Measurements from ENCODE around the gene TTC17.
"Not testable (repeated sequence)": the region's sequence is repeated elsewhere in the genome, so short reads cannot be mapped to it uniquely, and the experiment has no call there.

Gene TTC17

GRCh38 chr11:43462359-43462758 lies 103.6 kb downstream of the TTC17 start:
- no peak for DNase-seq

GRCh38 chr11:43467958-43468357 lies 109.2 kb downstream of the TTC17 start:
- no peak for DNase-seq

GRCh38 chr11:43477491-43477890 lies 118.8 kb downstream of the TTC17 start:
- not testable (repeated sequence) for DNase-seq

GRCh38 chr11:43486141-43486540 lies 127.4 kb downstream of the TTC17 start:
- no peak for DNase-seq

- no peak for DNase-seq
These were observed 131.2 kb downstream of the TTC17 start for GRCh38 chr11:43489869-43490465.

- no peak for DNase-seq
These were observed 134.0 kb downstream of the TTC17 start for GRCh38 chr11:43492701-43493100.

- DNase-seq: no peak
These were observed 134.7 kb downstream of the TTC17 start for GRCh38 chr11:43493431-43493830.

GRCh38 chr11:43497144-43497543 lies 138.4 kb downstream of the TTC17 start:
- DNase-seq: no peak

- DNase-seq: no peak
These were observed 139.8 kb downstream of the TTC17 start for GRCh38 chr11:43498561-43498960.

GRCh38 chr11:43503417-43503816 lies 144.7 kb downstream of the TTC17 start:
- DNase-seq: no peak

GRCh38 chr11:43504316-43504950 lies 145.7 kb downstream of the TTC17 start:
- no peak for DNase-seq

GRCh38 chr11:43505171-43505570 lies 146.5 kb downstream of the TTC17 start:
- DNase-seq: no peak

GRCh38 chr11:43507171-43507570 lies 148.5 kb downstream of the TTC17 start:
- DNase-seq: no peak

GRCh38 chr11:43508511-43508918 lies 149.8 kb downstream of the TTC17 start:
- no peak for DNase-seq

GRCh38 chr11:43511959-43512358 lies 153.2 kb downstream of the TTC17 start:
- no peak for DNase-seq

- no peak for DNase-seq
These were observed 156.4 kb downstream of the TTC17 start for GRCh38 chr11:43515090-43515489.

- DNase-seq: no peak
These were observed 157.7 kb downstream of the TTC17 start for GRCh38 chr11:43516316-43516850.

- no peak for DNase-seq
These were observed 158.8 kb downstream of the TTC17 start for GRCh38 chr11:43517518-43517917.

GRCh38 chr11:43518408-43519160 lies 159.9 kb downstream of the TTC17 start:
- DNase-seq: no peak

- DNase-seq: no peak
These were observed 162.8 kb downstream of the TTC17 start for GRCh38 chr11:43521471-43521870.

- no peak for DNase-seq
These were observed 164.9 kb downstream of the TTC17 start for GRCh38 chr11:43523632-43524031.

- no peak for DNase-seq
These were observed 173.3 kb downstream of the TTC17 start for GRCh38 chr11:43532041-43532440.

GRCh38 chr11:43537833-43538615 lies 179.3 kb downstream of the TTC17 start:
- DNase-seq: no peak
